ENCODE measurements around the gene CUL5. TPM values are rescaled to one million over a fixed set of nuclear protein-coding genes. Genes with fewer than 3 reads are reported as not detected.

Gene CUL5
- 121 TPM for total RNA-seq

DNA sequence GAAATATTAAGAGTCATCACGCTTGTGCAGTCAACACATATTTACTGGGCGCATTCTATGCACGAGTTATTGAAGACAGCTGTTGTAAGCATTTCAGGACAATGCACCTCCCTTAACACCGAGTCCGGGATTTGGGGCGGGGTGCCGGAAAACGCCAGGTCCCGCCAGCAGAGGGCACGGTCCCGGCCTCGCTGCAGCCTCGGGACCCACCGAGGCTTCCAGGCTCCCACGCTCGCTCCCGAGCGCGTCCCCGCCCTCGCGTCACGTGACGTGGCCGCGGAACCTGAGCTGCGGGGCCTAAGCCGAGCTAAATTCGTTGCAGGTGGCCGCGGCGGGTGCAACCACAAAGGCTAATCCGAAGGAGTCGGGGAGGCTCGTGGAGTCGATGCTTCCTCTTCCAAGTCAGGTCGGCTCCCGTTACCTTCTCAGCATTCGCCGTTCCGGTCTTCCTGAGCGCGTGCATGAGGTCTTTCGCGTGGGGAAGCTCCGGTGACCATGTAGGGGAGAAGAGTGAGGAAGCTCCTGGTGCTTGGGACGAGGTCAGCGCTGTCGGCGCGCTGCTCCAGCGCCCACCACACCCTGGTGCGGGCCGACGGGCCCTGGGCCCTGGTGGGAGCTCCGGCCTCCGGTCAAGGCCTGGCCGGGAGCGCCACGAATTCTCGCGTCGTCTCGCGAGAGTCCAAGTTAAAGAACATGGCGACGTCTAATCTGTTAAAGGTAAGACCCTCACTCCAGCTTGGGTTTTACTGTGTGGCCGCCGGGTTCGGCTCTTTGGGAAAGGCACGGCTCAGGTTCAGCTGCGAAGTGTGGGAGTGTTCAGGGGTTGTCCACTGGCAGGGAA is at the start of gene CUL5:
Gene CUL5 (plus strand): TSS at position 243 of the 841 bp plus-strand sequence. CDS start 451 bp downstream, at position 694.
- Histone ChIP-seq H3K4me3 (ENCODE audit: low read length) (peak within 1 kb of the TSS; percentile 100), H3K9me3 (ENCODE audit: low read depth, low read length) (no peaks in the 10 kb centered on the region), H3K27me3 (ENCODE audit: insufficient read depth, low read length) (no peaks in the 10 kb centered on the region), H3K4me1 (ENCODE audit: insufficient read depth, low read length) (peaks cover 32% of the 10 kb centered on the region)

DNA sequence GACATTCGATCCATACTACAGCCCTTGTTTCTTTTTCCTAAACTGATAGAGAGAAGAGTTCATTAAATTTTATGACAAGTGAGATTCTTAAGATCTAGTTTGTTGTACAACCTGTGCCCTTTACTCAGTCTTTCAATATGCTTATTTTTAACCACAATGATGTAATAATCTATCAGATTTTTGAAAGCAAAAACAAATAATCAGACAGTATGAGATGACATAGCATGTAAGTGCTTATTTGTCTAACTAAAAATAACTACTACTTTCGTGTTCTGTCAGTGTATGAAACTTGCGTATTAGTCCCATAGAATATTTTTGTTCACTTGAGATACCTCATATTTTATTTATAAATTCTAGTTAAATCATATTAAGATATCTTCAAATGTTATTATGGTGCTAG is 47.2 kb upstream of the CUL5 start:
- no peaks in the 10 kb centered on the region for H3K9me3 ChIP-seq (ENCODE audit: low read depth, low read length)
- H3K4me3 ChIP-seq (ENCODE audit: low read length), result no peak overlapping the region
- no peaks in the 10 kb centered on the region for H3K27me3 ChIP-seq (ENCODE audit: insufficient read depth, low read length)
- H3K4me1 ChIP-seq (ENCODE audit: insufficient read depth, low read length), result peaks cover 15% of the 10 kb centered on the region

DNA sequence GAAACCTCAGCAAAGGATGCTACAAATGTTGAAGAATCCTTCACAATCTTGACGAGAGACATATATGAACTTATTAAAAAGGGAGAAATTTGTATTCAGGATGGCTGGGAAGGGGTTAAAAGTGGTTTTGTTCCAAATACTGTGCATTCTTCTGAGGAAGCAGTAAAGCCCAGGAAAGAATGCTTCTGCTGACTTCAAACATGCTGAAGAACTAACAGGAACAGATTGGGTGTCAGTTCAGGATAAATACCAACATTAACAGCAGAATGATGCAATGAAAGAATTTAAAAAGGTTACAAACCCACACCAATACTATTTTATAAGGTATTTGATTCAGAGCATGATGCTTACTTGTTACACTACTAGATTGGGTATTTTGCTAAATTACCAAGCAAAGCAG is 46.5 kb upstream of the CUL5 start:
- H3K9me3 ChIP-seq (ENCODE audit: low read depth, low read length), result no peaks in the 10 kb centered on the region
- peaks cover 9% of the 10 kb centered on the region for H3K4me1 ChIP-seq (ENCODE audit: insufficient read depth, low read length)
- no peaks in the 10 kb centered on the region for H3K27me3 ChIP-seq (ENCODE audit: insufficient read depth, low read length)
- H3K4me3 ChIP-seq (ENCODE audit: low read length), result no peak overlapping the region

DNA sequence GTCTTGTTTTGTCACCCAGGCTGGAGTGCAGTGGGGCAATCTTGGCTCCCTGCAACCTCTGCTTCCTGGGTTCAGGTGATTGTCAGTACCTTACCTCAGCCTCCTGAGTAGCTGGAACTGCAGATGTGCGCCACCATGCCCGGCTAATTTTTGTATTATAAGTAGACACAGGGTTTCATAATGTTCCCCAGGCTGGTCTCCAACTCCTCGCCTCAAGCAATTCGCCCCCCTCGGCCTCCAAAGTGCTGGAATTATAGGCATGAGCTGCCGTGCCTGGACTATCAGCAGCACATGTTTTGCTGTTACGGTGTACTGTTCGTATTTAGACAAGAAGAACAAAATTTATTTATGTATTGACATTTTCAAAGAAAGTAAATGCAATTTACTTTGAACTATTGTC is 45.6 kb upstream of the CUL5 start:
- H3K4me1 ChIP-seq (ENCODE audit: insufficient read depth, low read length), result peaks cover under 1% of the 10 kb centered on the region
- H3K27me3 ChIP-seq (ENCODE audit: insufficient read depth, low read length), result no peaks in the 10 kb centered on the region
- H3K9me3 ChIP-seq (ENCODE audit: low read depth, low read length), result no peaks in the 10 kb centered on the region
- H3K4me3 ChIP-seq (ENCODE audit: low read length), result no peak overlapping the region

DNA sequence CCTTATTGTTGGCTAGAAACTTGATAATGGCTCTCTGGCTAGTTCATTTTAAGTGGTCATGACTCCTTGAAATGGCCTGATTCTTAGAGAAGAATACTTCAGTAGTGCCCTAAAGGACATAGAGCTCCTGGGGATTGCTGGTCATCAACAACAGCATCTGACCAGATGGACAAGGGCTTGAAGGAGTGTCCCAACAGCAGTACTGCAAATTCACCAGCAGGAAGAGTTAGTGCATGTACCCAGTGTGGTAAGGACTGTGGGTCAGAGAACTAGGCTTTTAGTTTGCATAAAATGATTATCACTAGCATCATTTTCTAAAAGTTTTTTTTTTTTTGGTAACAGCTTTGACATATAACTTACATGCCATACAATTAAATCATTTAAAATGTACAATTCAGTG is 39.5 kb upstream of the CUL5 start:
- no peak overlapping the region for H3K4me3 ChIP-seq (ENCODE audit: low read length)
- H3K4me1 ChIP-seq (ENCODE audit: insufficient read depth, low read length), result no peaks in the 10 kb centered on the region
- no peaks in the 10 kb centered on the region for H3K9me3 ChIP-seq (ENCODE audit: low read depth, low read length)
- H3K27me3 ChIP-seq (ENCODE audit: insufficient read depth, low read length), result no peaks in the 10 kb centered on the region

DNA sequence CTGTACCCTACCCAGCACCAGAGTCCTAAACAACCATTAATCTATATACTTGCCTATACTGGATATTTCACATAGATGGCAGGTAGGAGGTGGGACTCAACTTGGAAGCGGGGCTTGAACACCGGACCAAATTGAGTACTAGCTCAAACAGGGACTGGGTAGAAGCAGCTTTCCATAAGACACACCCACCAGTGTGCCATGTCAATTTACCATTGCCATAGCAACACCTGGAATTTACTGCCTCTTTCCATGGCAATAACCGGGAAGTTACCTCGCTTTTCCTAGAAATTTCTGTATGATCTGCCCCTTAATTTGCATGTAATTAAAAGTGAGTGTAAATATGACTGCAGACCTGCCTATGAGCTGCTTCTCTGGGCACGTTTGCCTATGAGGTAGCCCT is 38.6 kb upstream of the CUL5 start:
- no peaks in the 10 kb centered on the region for H3K4me1 ChIP-seq (ENCODE audit: insufficient read depth, low read length)
- no peak overlapping the region for H3K4me3 ChIP-seq (ENCODE audit: low read length)
- no peaks in the 10 kb centered on the region for H3K9me3 ChIP-seq (ENCODE audit: low read depth, low read length)
- H3K27me3 ChIP-seq (ENCODE audit: insufficient read depth, low read length), result no peaks in the 10 kb centered on the region

DNA sequence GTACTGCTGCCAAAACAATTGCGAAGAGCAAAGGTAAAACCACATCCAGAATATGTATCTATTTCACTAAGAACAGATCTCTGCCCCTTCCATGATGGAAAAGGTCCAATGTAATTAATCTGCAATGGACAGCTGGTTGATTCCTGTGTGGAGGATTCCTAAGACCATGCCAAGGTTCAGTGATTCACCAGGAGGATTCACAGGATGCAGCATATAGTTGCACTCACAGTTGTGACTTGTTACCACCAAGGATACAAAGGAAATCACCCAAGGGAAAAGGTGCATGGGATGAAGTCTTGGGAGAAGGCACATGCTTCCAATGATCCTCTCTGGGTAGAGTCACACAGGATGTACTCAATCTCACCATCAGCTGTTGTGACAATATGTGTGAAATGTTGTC is 35.1 kb upstream of the CUL5 start:
- no peak overlapping the region for H3K4me3 ChIP-seq (ENCODE audit: low read length)
- H3K9me3 ChIP-seq (ENCODE audit: low read depth, low read length), result no peaks in the 10 kb centered on the region
- H3K4me1 ChIP-seq (ENCODE audit: insufficient read depth, low read length), result no peaks in the 10 kb centered on the region
- no peaks in the 10 kb centered on the region for H3K27me3 ChIP-seq (ENCODE audit: insufficient read depth, low read length)

DNA sequence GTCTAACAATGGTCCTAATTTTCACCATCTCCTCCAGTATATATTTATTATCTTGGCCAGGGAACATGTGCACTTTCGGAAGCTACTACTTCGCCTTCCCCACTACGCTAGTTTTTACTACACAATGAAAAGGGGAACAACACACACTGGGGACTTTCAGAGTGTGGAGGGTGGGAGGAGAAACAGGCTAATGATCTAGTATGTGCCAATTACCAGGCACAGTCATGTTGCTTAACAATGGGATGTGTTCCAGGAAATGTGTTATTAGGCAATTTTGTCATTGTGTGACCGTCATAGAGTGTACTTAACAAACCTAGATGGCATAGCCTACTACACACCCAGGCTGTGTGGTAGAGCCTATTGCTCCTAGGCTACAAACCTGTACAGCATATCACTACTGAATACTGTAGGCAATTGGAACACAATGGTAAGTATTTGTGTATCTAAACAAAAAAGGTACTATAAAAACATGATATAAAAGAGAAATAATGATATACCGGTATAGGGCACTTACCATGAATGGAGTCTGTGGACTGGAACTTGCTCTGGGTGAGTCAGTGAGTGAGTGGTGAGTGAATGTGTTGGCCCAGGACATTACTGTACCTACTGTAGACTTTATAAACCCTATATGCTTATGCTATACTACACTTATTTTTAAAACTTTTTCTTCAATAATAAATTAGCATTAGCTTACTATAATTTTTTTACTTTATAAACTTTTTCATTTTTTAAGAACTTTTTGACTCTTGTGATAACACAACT is 20.1 kb upstream of the CUL5 start:
- Histone ChIP-seq H3K27me3 (ENCODE audit: insufficient read depth, low read length) (no peaks in the 10 kb centered on the region), H3K4me1 (ENCODE audit: insufficient read depth, low read length) (peaks cover 11% of the 10 kb centered on the region), H3K9me3 (ENCODE audit: low read depth, low read length) (no peaks in the 10 kb centered on the region), H3K4me3 (ENCODE audit: low read length) (no peak overlapping the region)

DNA sequence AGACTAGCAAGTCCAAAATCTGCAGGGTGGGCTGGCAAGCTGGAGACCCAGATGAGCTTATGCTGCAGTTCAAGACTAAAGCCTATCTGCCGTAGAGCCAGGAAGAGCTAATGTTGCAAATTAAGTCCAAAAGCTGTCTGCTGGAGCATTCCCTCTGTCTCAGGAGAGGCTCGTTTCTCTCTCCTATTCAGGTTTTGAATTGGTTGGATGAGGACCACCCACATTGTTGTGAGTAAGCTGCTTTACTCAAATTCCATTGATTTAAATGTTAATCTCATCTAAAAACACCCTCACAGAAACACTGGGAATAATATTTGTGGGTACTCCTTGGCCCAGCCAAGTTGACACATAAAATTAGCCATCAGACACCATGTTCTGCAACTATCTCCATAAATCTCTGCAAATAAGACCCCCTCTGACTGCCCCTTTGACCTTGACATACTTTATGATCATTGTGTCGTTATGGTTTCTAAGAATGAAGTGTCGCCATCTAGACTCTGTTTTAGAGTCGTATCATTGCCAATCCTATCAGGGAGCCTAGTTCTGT is 16.8 kb upstream of the CUL5 start:
- Histone ChIP-seq H3K27me3 (ENCODE audit: insufficient read depth, low read length) (no peaks in the 10 kb centered on the region), H3K4me3 (ENCODE audit: low read length) (no peak overlapping the region), H3K4me1 (ENCODE audit: insufficient read depth, low read length) (peaks cover 11% of the 10 kb centered on the region), H3K9me3 (ENCODE audit: low read depth, low read length) (no peaks in the 10 kb centered on the region)

DNA sequence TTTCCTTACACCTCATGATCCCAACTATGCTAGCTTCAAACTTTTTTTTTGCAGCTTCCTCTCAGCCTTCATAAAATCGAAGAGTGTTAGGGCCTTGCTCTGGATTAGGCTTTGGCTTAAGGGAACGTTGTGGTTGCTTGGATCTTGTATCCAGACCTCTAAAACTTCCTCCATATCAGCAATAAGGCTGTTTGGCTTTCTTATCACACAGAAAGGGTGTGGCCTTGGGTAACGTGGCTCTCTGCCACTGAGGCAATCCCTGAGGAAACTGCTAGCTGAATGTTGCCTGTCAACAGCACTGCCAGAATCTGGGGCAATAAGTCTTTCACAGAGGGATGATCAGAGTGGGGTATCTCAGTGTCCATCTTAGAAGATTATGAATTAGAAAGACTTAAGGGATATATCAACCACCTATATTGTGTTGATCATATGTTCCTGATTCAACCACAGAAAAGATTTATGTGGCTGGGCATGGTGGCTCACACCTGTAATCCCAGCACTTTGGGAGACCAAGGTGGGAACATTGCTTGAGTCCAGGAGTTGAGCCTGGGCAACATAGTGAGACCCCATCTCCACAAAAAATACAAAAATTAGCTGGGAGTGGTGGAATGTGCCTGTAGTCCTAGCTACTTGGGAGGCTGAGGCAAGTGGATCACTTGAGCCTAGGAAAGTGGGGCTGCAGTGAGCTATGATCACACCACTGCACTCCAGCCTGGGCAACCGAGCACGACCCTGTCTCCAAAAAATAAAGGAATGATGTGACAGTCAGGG is 12.5 kb upstream of the CUL5 start:
- Histone ChIP-seq H3K4me3 (ENCODE audit: low read length) (no peak overlapping the region), H3K27me3 (ENCODE audit: insufficient read depth, low read length) (no peaks in the 10 kb centered on the region), H3K4me1 (ENCODE audit: insufficient read depth, low read length) (no peaks in the 10 kb centered on the region), H3K9me3 (ENCODE audit: low read depth, low read length) (no peaks in the 10 kb centered on the region)

DNA sequence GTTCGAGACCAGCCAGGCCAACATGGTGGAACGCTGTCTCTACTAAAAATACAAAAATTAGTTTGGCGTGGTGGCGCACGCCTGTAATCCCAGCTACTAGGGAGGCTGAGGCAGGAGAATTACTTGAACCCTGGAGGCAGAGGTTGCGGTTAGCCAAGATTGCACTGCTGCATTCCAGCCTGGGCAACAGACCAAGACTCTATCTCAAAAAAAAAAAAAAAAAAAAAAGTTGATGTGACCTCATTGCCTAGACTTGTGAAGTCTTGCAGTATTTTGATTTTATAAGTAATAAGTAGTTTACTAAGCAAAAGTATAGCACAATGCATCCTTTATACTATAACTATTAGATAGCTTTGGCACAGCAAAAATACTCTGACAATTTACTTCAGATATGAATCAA is 9.9 kb upstream of the CUL5 start:
- H3K4me1 ChIP-seq (ENCODE audit: insufficient read depth, low read length), result no peaks in the 10 kb centered on the region

DNA sequence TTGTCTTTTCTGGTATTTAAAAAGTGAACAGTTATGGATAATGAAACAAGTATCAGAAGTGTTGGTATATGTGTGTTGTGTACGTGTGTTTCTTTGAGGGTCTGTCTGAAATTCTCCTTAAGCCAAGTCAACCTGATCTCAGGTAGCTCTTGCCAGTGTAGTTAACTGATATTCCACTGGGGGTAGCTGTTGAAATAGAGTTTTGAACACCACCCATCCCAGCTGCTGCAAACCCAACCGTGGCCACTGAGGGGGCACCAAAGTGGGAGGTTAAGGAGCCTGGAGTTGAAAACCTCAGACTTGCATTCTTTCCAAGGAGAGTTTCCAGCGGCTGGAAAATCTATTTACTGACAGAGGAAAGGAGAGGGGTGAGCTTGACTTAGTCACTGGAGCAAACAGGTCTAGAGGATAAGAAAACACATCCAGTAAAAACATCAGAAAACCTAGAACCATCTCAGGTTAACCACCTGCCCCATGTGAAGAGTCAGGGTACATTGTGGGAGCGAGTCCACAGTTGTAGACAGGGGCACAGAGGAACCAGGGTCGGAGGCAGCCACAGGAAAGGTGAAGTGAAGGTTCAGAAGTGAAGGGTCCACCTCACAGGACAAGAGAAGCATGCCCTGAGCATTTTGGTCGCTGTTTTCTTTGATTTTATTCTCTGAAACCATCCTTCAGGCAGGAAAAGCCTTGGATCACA is 8.8 kb upstream of the CUL5 start:
- no peaks in the 10 kb centered on the region for H3K9me3 ChIP-seq (ENCODE audit: low read depth, low read length)
- no peaks in the 10 kb centered on the region for H3K27me3 ChIP-seq (ENCODE audit: insufficient read depth, low read length)
- no peak overlapping the region for H3K4me3 ChIP-seq (ENCODE audit: low read length)
- no peaks in the 10 kb centered on the region for H3K4me1 ChIP-seq (ENCODE audit: insufficient read depth, low read length)

More for the DNA sequence above, 9.9 kb upstream of the CUL5 start:
- no peaks in the 10 kb centered on the region for H3K9me3 ChIP-seq (ENCODE audit: low read depth, low read length)
- no peaks in the 10 kb centered on the region for H3K27me3 ChIP-seq (ENCODE audit: insufficient read depth, low read length)
- H3K4me3 ChIP-seq (ENCODE audit: low read length), result no peak overlapping the region

DNA sequence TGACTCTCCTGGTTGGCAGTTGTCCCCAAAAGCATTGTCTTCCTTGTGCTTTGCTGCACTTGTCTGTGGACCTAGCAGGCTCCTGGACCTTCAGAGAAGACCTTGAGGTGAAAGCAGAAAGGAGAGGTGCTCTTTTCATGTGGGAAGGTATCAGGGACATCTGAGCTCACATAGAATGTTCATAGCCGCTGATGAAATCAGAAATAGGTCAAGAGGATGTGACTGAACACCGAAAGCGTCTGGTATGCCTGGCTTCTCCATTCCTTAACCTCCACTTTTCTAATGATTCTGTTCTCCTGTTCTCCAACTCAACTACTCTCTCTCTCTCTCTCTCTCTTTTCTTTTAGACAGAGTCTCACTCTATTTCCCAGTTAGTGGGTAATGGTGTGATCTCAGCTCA is 6.2 kb upstream of the CUL5 start:
- no peaks in the 10 kb centered on the region for H3K27me3 ChIP-seq (ENCODE audit: insufficient read depth, low read length)
- no peaks in the 10 kb centered on the region for H3K4me1 ChIP-seq (ENCODE audit: insufficient read depth, low read length)
- no peak overlapping the region for H3K4me3 ChIP-seq (ENCODE audit: low read length)
- H3K9me3 ChIP-seq (ENCODE audit: low read depth, low read length), result no peaks in the 10 kb centered on the region

DNA sequence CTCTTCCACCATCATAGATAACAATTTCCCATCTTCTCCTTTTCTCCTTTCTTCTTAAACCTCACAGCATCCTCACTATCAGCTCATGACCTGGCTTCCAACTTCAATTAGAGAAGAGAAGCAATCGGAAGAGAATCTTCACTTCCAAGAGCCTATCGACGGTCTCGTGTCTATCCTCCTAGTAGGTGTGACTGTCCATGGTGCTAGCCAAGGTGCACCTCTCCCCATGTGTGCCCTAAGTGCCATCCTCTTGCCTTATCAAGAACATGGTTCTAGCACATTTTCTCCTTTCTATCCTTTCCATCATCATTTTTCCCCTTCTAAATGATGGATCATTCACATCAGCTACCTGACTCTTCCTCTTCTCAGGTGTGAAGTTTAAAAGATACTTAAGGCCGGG is 5.1 kb upstream of the CUL5 start:
- no peak overlapping the region for H3K4me3 ChIP-seq (ENCODE audit: low read length)
- H3K4me1 ChIP-seq (ENCODE audit: insufficient read depth, low read length), result peaks cover 3% of the 10 kb centered on the region
- no peaks in the 10 kb centered on the region for H3K9me3 ChIP-seq (ENCODE audit: low read depth, low read length)
- no peaks in the 10 kb centered on the region for H3K27me3 ChIP-seq (ENCODE audit: insufficient read depth, low read length)

Data from mononuclear cell (primary cell).